Astrocyte (in vitro differentiated cells and primary cell): ENCODE measurements around the gene CASP14.

Source experiments
- CTCF ChIP-seq: IDR thresholded peaks from 2 replicates; pipeline ENCODE4 v1.5.1; 2011; ENCODE audit warnings: low read depth, mild to moderate bottlenecking, inconsistent platforms, low read length, moderate library complexity; ENCODE audit not compliant: insufficient read depth
- EZH2 ChIP-seq: IDR thresholded peaks from 2 replicates; pipeline ENCODE4 v1.6.1; 2012; ENCODE audit warnings: mild to moderate bottlenecking, low read length, inconsistent platforms; ENCODE audit not compliant: insufficient read depth

- no peak for TF ChIP-seq EZH2
- no peak for TF ChIP-seq CTCF
Measured at GRCh38 chr19:15107061-15108010, 58.1 kb downstream of the CASP14 start, which contains the start of gene SYDE1.
